Measurements from ENCODE around the gene ZNF177. TPM values are rescaled to one million over a fixed set of nuclear protein-coding genes. Genes with fewer than 3 reads are reported as not detected.
"Not testable (repeated sequence)": the region's sequence is repeated elsewhere in the genome, so short reads cannot be mapped to it uniquely, and the experiment has no call there.

The ZNF177 gene
- 1 to 10 TPM in 2 of 6 experiments, under 1 TPM in 4; 0.66 to 1.3 (median 0.91) TPM for total RNA-seq (2021; fragmentation: NEBNext Ultra II Directional; extraction: Animal tissue kit (Norgen Biotek cat#: 25700))
- long read RNA-seq: 0 reads

DNA sequence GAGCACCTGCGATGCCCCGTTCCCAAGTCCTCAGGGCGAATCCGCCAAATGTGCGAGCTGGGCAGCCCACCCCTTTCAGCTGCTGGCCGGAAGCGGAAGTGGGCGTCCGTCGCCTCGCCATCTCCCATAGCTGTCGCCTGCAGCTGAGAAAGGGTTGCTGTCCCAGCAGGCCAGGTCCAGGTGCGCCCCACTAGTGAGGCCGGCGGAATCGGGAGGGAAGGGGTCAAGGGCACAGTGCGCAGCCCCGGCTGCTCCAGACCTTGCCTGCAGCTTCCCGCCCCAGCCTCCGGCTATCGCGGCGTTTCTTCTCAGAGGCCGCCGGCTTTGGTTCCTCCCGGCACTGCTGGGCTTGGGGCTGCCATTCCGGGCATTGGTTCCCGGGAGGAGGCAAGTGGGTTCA, at the start of gene ZNF177:
Gene ZNF177 (plus strand): TSS at position 109 of the 400 bp plus-strand sequence. CDS start 15,299 bp downstream, outside the sequence.
- TF ChIP-seq, protein P1, sequence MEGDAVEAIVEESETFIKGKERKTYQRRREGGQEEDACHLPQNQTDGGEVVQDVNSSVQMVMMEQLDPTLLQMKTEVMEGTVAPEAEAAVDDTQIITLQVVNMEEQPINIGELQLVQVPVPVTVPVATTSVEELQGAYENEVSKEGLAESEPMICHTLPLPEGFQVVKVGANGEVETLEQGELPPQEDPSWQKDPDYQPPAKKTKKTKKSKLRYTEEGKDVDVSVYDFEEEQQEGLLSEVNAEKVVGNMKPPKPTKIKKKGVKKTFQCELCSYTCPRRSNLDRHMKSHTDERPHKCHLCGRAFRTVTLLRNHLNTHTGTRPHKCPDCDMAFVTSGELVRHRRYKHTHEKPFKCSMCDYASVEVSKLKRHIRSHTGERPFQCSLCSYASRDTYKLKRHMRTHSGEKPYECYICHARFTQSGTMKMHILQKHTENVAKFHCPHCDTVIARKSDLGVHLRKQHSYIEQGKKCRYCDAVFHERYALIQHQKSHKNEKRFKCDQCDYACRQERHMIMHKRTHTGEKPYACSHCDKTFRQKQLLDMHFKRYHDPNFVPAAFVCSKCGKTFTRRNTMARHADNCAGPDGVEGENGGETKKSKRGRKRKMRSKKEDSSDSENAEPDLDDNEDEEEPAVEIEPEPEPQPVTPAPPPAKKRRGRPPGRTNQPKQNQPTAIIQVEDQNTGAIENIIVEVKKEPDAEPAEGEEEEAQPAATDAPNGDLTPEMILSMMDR (IDR thresholded peaks at IDR 0.05): no peak
- no peaks in the 10 kb centered on the region for H3K4me1 Mint-ChIP-seq (ENCODE audit: low read depth)
- DNase-seq: no peak
- H3K27ac Mint-ChIP-seq: no peak within 1 kb of the TSS
- H3K9me3 Mint-ChIP-seq: peaks cover 76% of the 10 kb centered on the region
- H3K36me3 Mint-ChIP-seq (ENCODE audit: low read depth): peaks cover 52% of the 10 kb centered on the region
- H3K27me3 Mint-ChIP-seq (ENCODE audit: insufficient read depth): peaks cover 2% of the 10 kb centered on the region; the same call in 1 of the 2 replicates
- peak within 1 kb of the TSS; percentile 3; the same call in 1 of the 2 replicates for H3K4me3 Mint-ChIP-seq

DNA sequence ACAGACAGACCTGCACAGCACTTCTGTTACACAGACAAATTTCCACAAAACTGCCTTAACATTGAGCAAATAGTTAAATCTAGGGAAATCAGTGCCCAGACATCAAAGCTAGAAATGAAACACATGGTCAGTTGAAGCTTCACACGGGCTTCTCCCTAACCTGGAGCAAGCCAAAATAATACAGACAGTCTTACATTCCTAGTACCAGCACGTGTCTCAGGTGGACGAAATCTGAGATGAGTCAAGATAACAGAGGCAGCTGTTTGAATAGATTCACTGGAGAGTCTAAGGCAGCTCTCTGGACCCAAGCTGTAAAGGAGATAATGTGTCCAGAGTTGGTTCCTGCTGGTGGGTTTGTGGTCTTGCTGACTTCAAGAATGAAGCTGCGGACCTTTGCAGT, 49.1 kb upstream of the ZNF177 start:
- peaks cover 8% of the 10 kb centered on the region for H3K27me3 Mint-ChIP-seq (ENCODE audit: insufficient read depth)
- peaks cover 20% of the 10 kb centered on the region for H3K9me3 Mint-ChIP-seq
- no peak overlapping the region for H3K4me3 Mint-ChIP-seq
- peaks cover 8% of the 10 kb centered on the region for H3K36me3 Mint-ChIP-seq (ENCODE audit: low read depth)
- TF ChIP-seq, protein P1 (IDR thresholded peaks at IDR 0.05): no peak
- peaks cover 2% of the 10 kb centered on the region for H3K4me1 Mint-ChIP-seq (ENCODE audit: low read depth)
- no peak for DNase-seq
- no peak overlapping the region for H3K27ac Mint-ChIP-seq

DNA sequence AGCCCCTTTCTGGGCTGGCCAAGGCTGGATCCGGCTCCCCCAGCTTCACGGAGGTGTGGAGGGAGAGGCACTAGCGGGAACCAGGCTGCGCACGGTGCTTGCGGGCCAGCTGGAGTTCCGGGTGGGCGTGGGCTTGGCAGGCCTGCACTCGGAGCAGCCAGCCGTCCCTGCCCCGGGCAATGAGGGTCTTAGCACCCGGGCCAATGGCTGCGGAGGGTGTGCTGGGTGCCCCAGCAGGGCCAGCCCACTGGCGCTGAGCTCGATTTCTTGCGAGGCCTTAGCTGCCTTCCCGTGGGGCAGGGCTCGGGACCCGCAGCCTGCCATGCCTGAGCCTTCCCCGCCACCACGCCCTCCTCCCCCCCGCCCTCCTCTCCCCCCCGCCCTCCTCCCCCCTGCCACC, 41.5 kb upstream of the ZNF177 start:
- H3K9me3 Mint-ChIP-seq: peaks cover 42% of the 10 kb centered on the region
- peaks cover 17% of the 10 kb centered on the region for H3K4me1 Mint-ChIP-seq (ENCODE audit: low read depth)
- no peak for DNase-seq
- H3K36me3 Mint-ChIP-seq (ENCODE audit: low read depth): peaks cover 34% of the 10 kb centered on the region
- H3K27ac Mint-ChIP-seq: no peak overlapping the region
- TF ChIP-seq, protein P1 (IDR thresholded peaks at IDR 0.05): no peak
- peaks cover 3% of the 10 kb centered on the region; the same call in 1 of the 2 replicates for H3K27me3 Mint-ChIP-seq (ENCODE audit: insufficient read depth)
- no peak overlapping the region for H3K4me3 Mint-ChIP-seq

DNA sequence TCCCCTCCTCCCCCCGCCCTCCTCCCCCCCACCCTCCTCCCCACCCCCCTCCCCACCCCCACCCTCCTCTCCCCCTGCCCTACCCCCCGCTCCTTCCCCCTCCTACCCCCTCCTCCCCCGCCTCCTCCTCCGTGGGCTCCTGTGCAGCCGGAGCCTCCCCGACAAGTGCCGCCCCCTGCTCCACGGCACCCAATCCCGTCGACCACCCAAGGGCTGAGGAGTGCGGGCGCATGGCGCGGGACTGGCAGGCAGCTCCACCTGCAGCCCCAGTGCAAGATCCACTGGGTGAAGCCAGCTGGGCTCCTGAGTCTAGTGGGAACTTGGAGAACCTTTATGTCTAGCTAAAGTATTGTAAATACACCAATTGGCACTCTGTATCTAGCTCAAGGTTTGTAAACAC, 41.1 kb upstream of the ZNF177 start:
- H3K4me3 Mint-ChIP-seq; DNase-seq; H3K27me3 Mint-ChIP-seq (ENCODE audit: insufficient read depth); H3K27ac Mint-ChIP-seq: not testable (repeated sequence)
- Mint-ChIP-seq H3K9me3 (peaks cover 44% of the 10 kb centered on the region), H3K36me3 (ENCODE audit: low read depth) (peaks cover 37% of the 10 kb centered on the region), H3K4me1 (ENCODE audit: low read depth) (peaks cover 17% of the 10 kb centered on the region)

DNA sequence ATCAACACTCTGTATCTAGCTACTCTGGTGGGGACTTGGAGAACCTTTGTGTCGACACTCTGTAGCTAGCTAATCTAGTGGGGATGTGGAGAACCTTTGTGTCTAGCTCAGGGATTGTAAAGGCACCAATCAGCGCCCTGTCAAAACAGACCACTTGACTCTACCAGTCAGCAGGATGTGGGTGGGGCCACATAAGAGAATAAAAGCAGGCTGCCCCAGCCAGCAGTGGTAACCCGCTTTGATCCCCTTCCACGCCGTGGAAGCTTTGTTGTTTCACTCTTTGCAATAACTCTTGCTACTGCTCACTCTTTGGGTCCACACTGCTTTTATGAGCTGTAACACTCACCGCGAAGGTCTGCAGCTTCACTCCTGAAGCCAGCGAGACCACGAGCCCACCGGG, 40.6 kb upstream of the ZNF177 start:
- Mint-ChIP-seq H3K4me1 (ENCODE audit: low read depth) (peaks cover 17% of the 10 kb centered on the region), H3K9me3 (peaks cover 44% of the 10 kb centered on the region), H3K36me3 (ENCODE audit: low read depth) (peaks cover 41% of the 10 kb centered on the region), H3K4me3 (peak overlapping the region; percentile 91)
- not testable (repeated sequence) for H3K27ac Mint-ChIP-seq; DNase-seq; H3K27me3 Mint-ChIP-seq (ENCODE audit: insufficient read depth)

DNA sequence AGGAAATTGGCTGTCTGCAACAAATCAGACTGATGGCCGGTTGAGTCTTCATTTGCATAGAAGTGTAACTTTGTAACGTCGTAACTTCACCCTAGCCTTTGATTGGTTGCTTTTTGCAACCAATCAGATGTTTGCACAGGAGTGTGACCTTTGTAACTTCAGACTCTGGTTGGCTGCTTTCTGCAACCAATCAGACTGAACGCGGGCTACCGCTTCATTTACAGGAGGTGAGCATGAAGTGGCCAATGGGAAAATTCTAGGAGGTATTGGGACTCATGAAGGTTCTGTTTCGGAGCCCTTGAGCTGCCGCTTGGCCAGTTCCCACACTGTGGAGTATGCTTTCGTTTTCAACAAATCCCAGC, 39.3 kb upstream of the ZNF177 start:
- peak; percentile 78 for DNase-seq
- Mint-ChIP-seq H3K36me3 (ENCODE audit: low read depth) (peaks cover 55% of the 10 kb centered on the region), H3K4me1 (ENCODE audit: low read depth) (peaks cover 17% of the 10 kb centered on the region), H3K27me3 (ENCODE audit: insufficient read depth) (peaks cover 3% of the 10 kb centered on the region; the same call in 1 of the 2 replicates), H3K9me3 (peaks cover 57% of the 10 kb centered on the region), H3K27ac (peak overlapping the region; percentile 94), H3K4me3 (peak overlapping the region; percentile 91)
- TF ChIP-seq, protein P1 (IDR thresholded peaks at IDR 0.05): no peak

Data from HFFc6 (cell line).